ENCODE measurements around the gene B4GALNT2.
"Not testable (repeated sequence)": the region's sequence is repeated elsewhere in the genome, so short reads cannot be mapped to it uniquely, and the experiment has no call there.

DNA sequence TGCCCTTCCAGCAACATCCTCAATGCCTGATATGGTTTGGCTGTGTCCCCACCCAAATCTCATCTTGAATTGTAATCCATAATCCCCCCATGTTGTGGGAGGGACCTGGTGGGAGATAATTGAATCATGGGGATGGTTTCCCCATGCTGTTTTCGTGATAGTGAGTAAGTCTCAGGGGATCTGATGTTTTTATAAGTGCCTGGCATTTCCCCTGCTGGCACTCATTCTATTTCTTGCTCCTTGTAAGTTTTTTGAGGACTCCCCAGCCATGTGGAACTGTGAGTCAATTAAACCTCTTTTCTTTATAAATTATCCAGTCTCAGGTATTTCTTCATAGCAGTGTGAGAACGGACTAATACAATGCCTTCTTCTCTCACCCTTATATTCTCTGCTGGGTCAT is 47.5 kb upstream of the B4GALNT2 start:
- TF ChIP-seq, protein P1, sequence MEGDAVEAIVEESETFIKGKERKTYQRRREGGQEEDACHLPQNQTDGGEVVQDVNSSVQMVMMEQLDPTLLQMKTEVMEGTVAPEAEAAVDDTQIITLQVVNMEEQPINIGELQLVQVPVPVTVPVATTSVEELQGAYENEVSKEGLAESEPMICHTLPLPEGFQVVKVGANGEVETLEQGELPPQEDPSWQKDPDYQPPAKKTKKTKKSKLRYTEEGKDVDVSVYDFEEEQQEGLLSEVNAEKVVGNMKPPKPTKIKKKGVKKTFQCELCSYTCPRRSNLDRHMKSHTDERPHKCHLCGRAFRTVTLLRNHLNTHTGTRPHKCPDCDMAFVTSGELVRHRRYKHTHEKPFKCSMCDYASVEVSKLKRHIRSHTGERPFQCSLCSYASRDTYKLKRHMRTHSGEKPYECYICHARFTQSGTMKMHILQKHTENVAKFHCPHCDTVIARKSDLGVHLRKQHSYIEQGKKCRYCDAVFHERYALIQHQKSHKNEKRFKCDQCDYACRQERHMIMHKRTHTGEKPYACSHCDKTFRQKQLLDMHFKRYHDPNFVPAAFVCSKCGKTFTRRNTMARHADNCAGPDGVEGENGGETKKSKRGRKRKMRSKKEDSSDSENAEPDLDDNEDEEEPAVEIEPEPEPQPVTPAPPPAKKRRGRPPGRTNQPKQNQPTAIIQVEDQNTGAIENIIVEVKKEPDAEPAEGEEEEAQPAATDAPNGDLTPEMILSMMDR (IDR thresholded peaks at IDR 0.05), result not testable (repeated sequence)
- TF ChIP-seq POLR2A (IDR thresholded peaks at IDR 0.05), result not testable (repeated sequence)
